ENCODE results near the gene FRMPD4. TPM values are rescaled to one million over a fixed set of nuclear protein-coding genes. Genes with fewer than 3 reads are reported as not detected.

Gene FRMPD4
- total RNA-seq, 1 donor from 2014 or later, result 0.29 TPM

GRCh38 chrX:12579311-12579710 is 441.0 kb downstream of the FRMPD4 start:
- H3K4me3 ChIP-seq, result no peak overlapping the region
- no peaks in the 10 kb centered on the region for H3K27me3 ChIP-seq
- no peak for ATAC-seq
- no peaks in the 10 kb centered on the region for H3K4me1 ChIP-seq
- no peaks in the 10 kb centered on the region for H3K36me3 ChIP-seq
- H3K27ac ChIP-seq, result no peak overlapping the region
- TF ChIP-seq CTCF (IDR thresholded peaks at IDR 0.05), result no peak
- no peaks in the 10 kb centered on the region for H3K9me3 ChIP-seq
- intact Hi-C loops (cut with DNase I), result no loop called here
- no peak for DNase-seq

GRCh38 chrX:12580548-12580947 is 442.3 kb downstream of the FRMPD4 start:
- TF ChIP-seq CTCF (IDR thresholded peaks at IDR 0.05), result no peak
- Histone ChIP-seq H3K4me3 (no peak overlapping the region), H3K27ac (no peak overlapping the region), H3K9me3 (no peaks in the 10 kb centered on the region), H3K4me1 (no peaks in the 10 kb centered on the region), H3K36me3 (no peaks in the 10 kb centered on the region), H3K27me3 (no peaks in the 10 kb centered on the region)
- intact Hi-C loops (cut with DNase I), result no loop called here
- no peak for DNase-seq
- ATAC-seq, result no peak

- ATAC-seq, result no peak
- intact Hi-C loops (cut with DNase I), result no loop called here
- H3K4me3 ChIP-seq, result no peak overlapping the region
Observed at GRCh38 chrX:12581546-12581945, 443.3 kb downstream of the FRMPD4 start.

GRCh38 chrX:12582649-12583048 is 444.4 kb downstream of the FRMPD4 start:
- Histone ChIP-seq H3K36me3 (no peaks in the 10 kb centered on the region), H3K27me3 (no peaks in the 10 kb centered on the region), H3K4me1 (no peaks in the 10 kb centered on the region), H3K9me3 (no peaks in the 10 kb centered on the region), H3K27ac (no peak overlapping the region), H3K4me3 (no peak overlapping the region)
- intact Hi-C loops (cut with DNase I), result no loop called here
- no peak for ATAC-seq
- TF ChIP-seq CTCF (IDR thresholded peaks at IDR 0.05), result no peak
- DNase-seq, result no peak

More at GRCh38 chrX:12581546-12581945, 443.3 kb downstream of the FRMPD4 start:
- DNase-seq, result no peak
- Histone ChIP-seq H3K27ac (no peak overlapping the region), H3K36me3 (no peaks in the 10 kb centered on the region), H3K4me1 (no peaks in the 10 kb centered on the region), H3K9me3 (no peaks in the 10 kb centered on the region), H3K27me3 (no peaks in the 10 kb centered on the region)
- no peak for TF ChIP-seq CTCF (IDR thresholded peaks at IDR 0.05)

GRCh38 chrX:12583543-12583942 is 445.3 kb downstream of the FRMPD4 start:
- ATAC-seq (no peak), DNase-seq (no peak)
- no peak for TF ChIP-seq CTCF (IDR thresholded peaks at IDR 0.05)
- Histone ChIP-seq H3K4me3 (no peak overlapping the region), H3K36me3 (no peaks in the 10 kb centered on the region), H3K9me3 (no peaks in the 10 kb centered on the region), H3K27ac (no peak overlapping the region), H3K27me3 (no peaks in the 10 kb centered on the region), H3K4me1 (no peaks in the 10 kb centered on the region)
- intact Hi-C loops (cut with DNase I), result no loop called here

GRCh38 chrX:12595720-12596119 is 457.4 kb downstream of the FRMPD4 start:
- intact Hi-C loops (cut with DNase I), result no loop called here
- no peaks in the 10 kb centered on the region for H3K27me3 ChIP-seq
- H3K9me3 ChIP-seq, result no peaks in the 10 kb centered on the region
- no peaks in the 10 kb centered on the region for H3K36me3 ChIP-seq
- no peak for TF ChIP-seq CTCF (IDR thresholded peaks at IDR 0.05)
- no peaks in the 10 kb centered on the region for H3K4me1 ChIP-seq
- H3K4me3 ChIP-seq, result no peak overlapping the region
- DNase-seq (no peak), ATAC-seq (no peak)
- no peak overlapping the region for H3K27ac ChIP-seq

All from upper lobe of right lung (tissue), 1 donor.